ENCODE results near the gene LIMA1. TPM values are rescaled to one million over a fixed set of nuclear protein-coding genes. Genes with fewer than 3 reads are reported as not detected.
"Not testable (repeated sequence)": the region's sequence is repeated elsewhere in the genome, so short reads cannot be mapped to it uniquely, and the experiment has no call there.

Gene LIMA1
- total RNA-seq, 1 donor from 2014 or later: 40.9 TPM

DNA sequence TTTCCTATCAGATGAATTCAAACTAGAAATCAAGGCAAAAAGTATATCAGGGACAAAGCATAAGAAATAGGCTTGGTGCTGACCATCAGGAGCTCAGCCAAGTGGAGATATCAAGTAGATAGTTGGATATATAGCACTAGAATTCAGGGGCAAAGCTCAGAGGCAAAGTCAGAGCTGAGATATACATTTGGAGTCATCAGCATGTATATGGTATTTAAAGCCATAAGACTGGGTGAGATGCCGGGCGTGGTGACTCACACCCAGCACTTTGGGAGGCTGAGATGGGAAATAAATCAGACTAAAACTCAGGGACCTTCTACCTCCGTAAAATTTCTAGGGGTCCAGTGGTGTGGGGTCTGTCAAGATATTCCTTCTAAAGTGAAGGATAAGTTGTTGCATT is 38.9 kb upstream of the LIMA1 start:
- Mint-ChIP-seq H3K4me3 (ENCODE audit: low read depth) (no peak overlapping the region), H3K4me1 (ENCODE audit: low read depth) (no peaks in the 10 kb centered on the region), H3K9me3 (ENCODE audit: low read depth) (no peaks in the 10 kb centered on the region), H3K27me3 (no peaks in the 10 kb centered on the region), H3K36me3 (ENCODE audit: insufficient read depth) (peaks cover 2% of the 10 kb centered on the region), H3K27ac (no peak overlapping the region)
- TF ChIP-seq, protein P1, sequence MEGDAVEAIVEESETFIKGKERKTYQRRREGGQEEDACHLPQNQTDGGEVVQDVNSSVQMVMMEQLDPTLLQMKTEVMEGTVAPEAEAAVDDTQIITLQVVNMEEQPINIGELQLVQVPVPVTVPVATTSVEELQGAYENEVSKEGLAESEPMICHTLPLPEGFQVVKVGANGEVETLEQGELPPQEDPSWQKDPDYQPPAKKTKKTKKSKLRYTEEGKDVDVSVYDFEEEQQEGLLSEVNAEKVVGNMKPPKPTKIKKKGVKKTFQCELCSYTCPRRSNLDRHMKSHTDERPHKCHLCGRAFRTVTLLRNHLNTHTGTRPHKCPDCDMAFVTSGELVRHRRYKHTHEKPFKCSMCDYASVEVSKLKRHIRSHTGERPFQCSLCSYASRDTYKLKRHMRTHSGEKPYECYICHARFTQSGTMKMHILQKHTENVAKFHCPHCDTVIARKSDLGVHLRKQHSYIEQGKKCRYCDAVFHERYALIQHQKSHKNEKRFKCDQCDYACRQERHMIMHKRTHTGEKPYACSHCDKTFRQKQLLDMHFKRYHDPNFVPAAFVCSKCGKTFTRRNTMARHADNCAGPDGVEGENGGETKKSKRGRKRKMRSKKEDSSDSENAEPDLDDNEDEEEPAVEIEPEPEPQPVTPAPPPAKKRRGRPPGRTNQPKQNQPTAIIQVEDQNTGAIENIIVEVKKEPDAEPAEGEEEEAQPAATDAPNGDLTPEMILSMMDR (IDR thresholded peaks at IDR 0.05; ENCODE audit: unreplicated experiment): no peak
- no peak for DNase-seq (ENCODE audit: low spot score, unreplicated experiment)

GRCh38 chr12:50317203-50317602 is 33.9 kb upstream of the LIMA1 start:
- no peak for DNase-seq (ENCODE audit: low spot score, unreplicated experiment)
- no peaks in the 10 kb centered on the region for H3K4me1 Mint-ChIP-seq (ENCODE audit: low read depth)
- TF ChIP-seq, protein P1 (IDR thresholded peaks at IDR 0.05; ENCODE audit: unreplicated experiment): no peak
- H3K9me3 Mint-ChIP-seq (ENCODE audit: low read depth): no peaks in the 10 kb centered on the region
- H3K4me3 Mint-ChIP-seq (ENCODE audit: low read depth): no peak overlapping the region
- no peaks in the 10 kb centered on the region for H3K27me3 Mint-ChIP-seq
- H3K36me3 Mint-ChIP-seq (ENCODE audit: insufficient read depth): no peaks in the 10 kb centered on the region
- H3K27ac Mint-ChIP-seq: no peak overlapping the region

GRCh38 chr12:50315803-50316202 is 32.5 kb upstream of the LIMA1 start:
- no peaks in the 10 kb centered on the region for H3K9me3 Mint-ChIP-seq (ENCODE audit: low read depth)
- no peak overlapping the region for H3K27ac Mint-ChIP-seq
- no peaks in the 10 kb centered on the region for H3K36me3 Mint-ChIP-seq (ENCODE audit: insufficient read depth)
- TF ChIP-seq, protein P1 (IDR thresholded peaks at IDR 0.05; ENCODE audit: unreplicated experiment): no peak
- H3K4me3 Mint-ChIP-seq (ENCODE audit: low read depth): no peak overlapping the region
- no peaks in the 10 kb centered on the region for H3K27me3 Mint-ChIP-seq
- DNase-seq (ENCODE audit: low spot score, unreplicated experiment): no peak
- no peaks in the 10 kb centered on the region for H3K4me1 Mint-ChIP-seq (ENCODE audit: low read depth)

DNA sequence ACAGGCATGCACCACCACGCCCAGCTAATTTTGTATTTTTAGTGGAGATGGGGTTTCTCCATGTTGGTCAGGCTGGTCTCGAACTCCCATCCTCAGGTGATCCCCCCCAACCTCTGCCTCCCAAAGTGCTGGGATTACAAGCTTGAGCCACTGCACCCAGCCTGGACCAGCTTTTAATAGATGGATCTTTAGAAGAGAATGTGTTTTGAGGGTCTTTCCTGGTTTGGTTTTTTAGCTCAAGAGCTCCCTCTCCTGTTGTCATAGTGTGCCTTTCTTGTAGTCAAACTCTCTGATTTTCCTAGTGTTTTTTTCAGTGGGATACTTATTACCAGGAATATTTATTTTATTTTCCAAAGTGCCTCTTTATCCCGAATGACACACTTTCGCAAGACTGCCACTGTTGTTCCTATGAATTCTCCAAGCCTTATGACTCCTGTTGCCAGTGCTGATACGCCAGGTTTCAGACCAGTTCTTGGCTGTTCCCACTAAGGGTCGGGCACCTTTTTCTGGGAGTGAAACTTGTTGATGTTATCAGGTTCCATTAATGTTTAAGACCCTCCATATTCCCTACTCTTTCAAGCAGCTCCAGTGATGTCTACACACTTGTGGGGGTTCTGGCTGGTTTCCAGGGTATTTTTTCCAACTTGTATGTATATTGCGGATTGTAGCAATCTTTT is 31.5 kb upstream of the LIMA1 start:
- no peak for DNase-seq (ENCODE audit: low spot score, unreplicated experiment)
- TF ChIP-seq, protein P1 (IDR thresholded peaks at IDR 0.05; ENCODE audit: unreplicated experiment): peak; percentile 72
- Mint-ChIP-seq H3K27me3 (no peaks in the 10 kb centered on the region), H3K4me3 (ENCODE audit: low read depth) (no peak overlapping the region), H3K27ac (peak overlapping the region; percentile 33), H3K9me3 (ENCODE audit: low read depth) (no peaks in the 10 kb centered on the region), H3K4me1 (ENCODE audit: low read depth) (no peaks in the 10 kb centered on the region), H3K36me3 (ENCODE audit: insufficient read depth) (no peaks in the 10 kb centered on the region)

DNA sequence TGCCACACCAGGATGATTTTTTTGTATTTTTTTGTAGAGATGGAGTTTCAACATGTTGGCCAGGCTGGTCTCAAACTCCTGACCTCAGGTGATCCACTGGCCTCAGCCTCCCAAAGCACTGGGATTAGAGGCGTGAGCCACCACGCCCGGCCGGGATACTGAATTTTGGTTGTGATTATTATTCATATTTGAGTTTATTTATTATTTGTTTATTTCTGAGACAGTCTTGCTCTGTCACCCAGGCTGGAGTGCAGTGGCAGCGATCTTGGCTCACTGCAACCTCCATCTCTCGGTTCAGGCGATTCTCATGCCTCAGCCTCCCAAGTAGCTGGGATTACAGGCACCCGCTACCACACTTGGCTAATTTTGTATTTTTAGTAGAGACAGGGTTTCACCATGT is 30.7 kb upstream of the LIMA1 start:
- not testable (repeated sequence) for H3K36me3 Mint-ChIP-seq (ENCODE audit: insufficient read depth); DNase-seq (ENCODE audit: low spot score, unreplicated experiment); H3K4me3 Mint-ChIP-seq (ENCODE audit: low read depth); H3K4me1 Mint-ChIP-seq (ENCODE audit: low read depth); H3K27me3 Mint-ChIP-seq; H3K9me3 Mint-ChIP-seq (ENCODE audit: low read depth); H3K27ac Mint-ChIP-seq

DNA sequence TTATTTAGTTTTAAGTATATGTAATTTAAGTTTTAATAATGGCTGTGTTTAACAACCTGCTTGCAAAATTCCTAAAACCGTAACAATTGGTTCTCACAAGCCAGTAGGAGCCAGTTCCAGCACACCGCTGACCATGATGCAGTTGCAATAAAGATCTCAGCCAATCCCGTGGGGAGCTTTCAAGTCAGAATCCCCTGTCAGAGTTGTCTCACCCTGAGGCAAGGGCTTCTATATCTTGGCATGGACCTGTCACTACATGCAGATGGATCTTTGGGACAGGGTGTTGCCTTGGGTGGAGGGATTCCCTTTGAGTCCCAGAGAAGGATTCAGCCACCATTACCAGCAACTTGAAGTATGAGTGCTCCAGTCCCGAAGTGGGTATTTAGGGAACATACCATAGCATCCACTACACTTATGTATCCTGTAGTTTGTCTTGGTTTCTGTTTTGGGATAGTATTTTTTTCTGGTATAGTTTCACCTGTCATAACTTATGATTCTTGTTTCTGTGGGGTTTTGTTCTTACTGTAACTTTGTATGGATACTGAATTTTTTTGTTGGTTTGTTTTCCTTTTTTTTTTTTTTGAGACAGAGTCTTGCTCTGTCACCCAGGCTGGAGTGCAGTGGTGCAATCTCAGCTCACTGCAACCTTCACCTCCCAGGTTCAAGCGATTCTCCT is 30.1 kb upstream of the LIMA1 start:
- TF ChIP-seq, protein P1 (IDR thresholded peaks at IDR 0.05; ENCODE audit: unreplicated experiment): no peak
- DNase-seq (ENCODE audit: low spot score, unreplicated experiment): no peak
- H3K4me1 Mint-ChIP-seq (ENCODE audit: low read depth): no peaks in the 10 kb centered on the region
- no peak overlapping the region for H3K27ac Mint-ChIP-seq
- H3K9me3 Mint-ChIP-seq (ENCODE audit: low read depth): no peaks in the 10 kb centered on the region
- no peaks in the 10 kb centered on the region for H3K27me3 Mint-ChIP-seq
- no peaks in the 10 kb centered on the region for H3K36me3 Mint-ChIP-seq (ENCODE audit: insufficient read depth)
- H3K4me3 Mint-ChIP-seq (ENCODE audit: low read depth): no peak overlapping the region

- not testable (repeated sequence) for DNase-seq (ENCODE audit: low spot score, unreplicated experiment); H3K9me3 Mint-ChIP-seq (ENCODE audit: low read depth); H3K4me1 Mint-ChIP-seq (ENCODE audit: low read depth); H3K27me3 Mint-ChIP-seq; H3K4me3 Mint-ChIP-seq (ENCODE audit: low read depth); H3K27ac Mint-ChIP-seq; H3K36me3 Mint-ChIP-seq (ENCODE audit: insufficient read depth)
Measured at GRCh38 chr12:50311858-50312609, 28.7 kb upstream of the LIMA1 start.
